CD4-positive, alpha-beta T cell treated with Interleukin-21 for 1 hour (primary cell): ENCODE data around the gene PLOD1.
"Not testable (repeated sequence)": the region's sequence is repeated elsewhere in the genome, so short reads cannot be mapped to it uniquely, and the experiment has no call there.

Experiments
- DNase-seq: peaks from one replicate; pipeline ENCODE4 v3.0.0-alpha.2; 2020

The PLOD1 gene

DNA sequence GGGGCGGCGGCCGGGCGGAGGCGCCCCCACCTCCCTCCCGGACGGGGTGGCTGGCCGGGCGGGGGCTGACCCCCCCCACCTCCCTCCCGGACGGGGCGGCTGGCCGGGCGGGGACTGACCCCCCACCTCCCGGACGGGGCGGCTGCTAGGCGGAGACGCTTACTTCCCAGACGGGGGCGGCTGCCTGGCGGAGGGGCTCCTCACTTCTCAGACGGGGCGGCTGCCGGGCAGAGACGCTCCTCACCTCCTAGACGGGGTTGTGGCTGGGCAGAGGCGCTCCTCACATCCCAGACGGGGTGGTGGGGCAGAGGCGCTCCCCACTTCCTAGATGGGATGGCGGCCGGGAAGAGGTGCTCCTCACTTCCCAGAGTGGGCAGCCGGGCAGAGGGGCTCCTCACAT, 73.8 kb downstream of the PLOD1 start:
- not testable (repeated sequence) for DNase-seq

DNA sequence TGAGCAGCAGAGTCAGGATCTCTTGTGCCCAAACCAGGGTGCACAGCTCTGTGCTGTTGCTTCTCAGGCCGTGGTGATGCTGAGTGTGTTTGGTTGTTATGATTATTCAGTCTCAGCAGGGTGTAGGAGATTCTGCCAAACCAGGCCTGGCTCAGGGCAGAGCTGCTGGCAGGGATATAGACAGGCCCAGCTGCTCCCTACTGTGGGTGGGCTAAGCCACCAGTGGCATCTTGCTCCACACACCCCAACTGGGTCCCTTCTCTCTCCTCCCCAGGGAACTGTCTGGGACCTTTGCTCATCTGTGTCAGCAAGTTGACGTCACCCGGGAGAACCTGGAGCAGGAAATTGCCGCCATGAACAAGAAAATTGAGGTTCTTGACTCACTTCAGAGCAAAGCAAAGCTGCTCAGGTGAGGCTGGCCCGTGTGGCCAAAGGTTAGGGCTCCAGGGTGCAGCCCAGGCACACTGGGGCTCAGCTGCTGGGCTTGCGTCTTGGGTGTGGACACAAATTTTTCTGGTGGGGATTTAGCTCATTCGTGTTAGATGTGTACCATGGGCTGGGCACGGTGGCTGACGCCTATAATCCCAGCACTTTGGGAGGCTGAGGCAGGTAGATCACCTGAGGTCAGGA, 74.9 kb downstream of the PLOD1 start:
- DNase-seq, result no peak

DNA sequence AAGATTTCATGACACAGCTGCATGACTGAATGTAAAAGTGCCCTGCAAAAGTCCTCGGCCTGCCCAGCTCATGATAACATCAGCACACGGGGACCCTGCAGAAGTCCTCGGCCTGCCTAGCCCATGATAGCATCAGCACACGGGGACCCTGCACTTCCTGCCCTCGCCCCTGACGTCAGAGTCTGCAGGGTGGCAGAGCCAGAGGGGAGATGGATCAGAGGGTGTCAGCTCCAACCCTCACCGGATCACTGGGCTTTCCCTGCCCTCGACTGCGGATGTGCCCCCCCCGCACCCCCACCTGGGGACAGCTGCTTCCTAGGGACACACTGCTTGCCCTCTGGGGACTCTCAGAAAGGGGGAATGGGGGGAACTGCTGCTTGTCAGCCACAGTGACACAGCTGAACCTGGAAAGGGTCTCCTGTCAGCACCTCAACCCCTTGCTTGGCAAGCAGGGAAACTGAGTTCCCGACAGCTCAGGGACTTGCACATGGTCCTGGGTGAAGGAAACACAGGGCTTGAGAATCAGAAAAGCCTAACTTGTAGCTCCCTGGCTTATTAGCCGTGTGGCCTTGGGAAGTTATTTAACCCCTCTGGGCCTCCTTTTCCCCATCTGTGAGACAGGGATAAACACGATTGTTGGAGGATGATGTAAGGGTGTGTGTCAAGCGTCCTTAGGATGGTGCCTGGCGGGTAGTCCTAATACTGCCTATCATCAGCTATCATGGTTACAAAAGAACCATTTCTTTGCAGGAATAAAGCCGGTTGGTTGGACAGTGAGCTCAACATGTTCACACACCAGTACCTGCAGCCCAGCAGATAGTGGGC, 76.4 kb downstream of the PLOD1 start:
- no peak for DNase-seq

DNA sequence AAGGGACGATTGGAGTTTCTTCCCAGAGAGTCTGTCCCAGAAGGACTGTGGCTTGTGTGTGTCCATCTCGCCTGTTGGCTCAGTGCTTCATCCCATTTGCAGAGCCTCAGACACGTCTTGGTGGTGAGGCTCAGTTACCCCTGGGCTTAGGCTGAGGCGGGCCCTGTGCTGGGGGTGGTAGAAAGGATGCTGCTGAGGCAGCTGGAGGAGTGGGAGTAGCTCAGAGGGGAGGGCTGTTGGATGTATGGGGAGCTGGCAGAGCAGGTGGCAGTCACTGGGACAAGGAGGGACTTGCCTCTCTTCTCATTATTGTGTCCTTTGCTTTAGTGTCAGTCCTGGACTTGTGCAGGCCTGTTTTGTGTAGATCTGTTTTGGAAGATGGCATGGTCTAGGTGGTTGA, 77.5 kb downstream of the PLOD1 start:
- no peak for DNase-seq

DNA sequence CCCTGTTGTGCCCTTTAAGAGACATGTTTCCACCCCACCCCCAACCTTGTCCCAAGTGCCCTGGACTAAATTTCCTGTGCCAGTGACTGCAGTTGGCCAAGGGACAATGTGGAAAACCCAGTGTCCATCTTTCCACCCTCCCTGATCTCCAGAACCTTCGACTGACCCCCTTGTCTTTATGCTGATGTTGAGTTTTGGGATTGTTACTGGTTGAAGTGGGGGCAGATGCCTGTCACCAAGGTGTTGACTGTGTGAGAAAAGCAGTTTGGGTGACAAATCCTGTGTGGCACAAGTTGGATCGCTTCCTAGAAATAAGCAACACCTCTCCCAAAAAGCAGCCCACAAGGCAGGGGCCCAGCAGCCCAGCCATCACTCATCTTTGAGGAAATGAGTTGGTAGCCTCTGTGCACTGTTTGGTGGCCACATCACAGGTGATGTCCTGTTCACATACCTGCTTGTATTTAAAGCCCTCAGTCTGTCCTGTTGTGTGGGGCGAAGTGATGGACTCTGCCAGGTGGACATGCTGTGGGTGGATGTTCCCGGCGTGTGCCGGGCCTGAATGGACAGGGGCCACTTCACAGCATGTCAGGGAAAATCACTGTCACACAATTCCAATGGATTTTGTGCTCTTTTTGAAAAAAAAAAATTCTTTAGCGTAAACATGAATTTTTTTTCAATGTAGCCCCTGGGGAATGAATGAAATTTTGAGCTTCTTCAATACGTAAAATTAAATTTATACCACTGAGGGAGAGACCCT, 78.2 kb downstream of the PLOD1 start:
- DNase-seq, result no peak

GRCh38 chr1:12014141-12014991, 79.8 kb downstream of the PLOD1 start:
- DNase-seq, result no peak

GRCh38 chr1:12015001-12015491, 80.5 kb downstream of the PLOD1 start:
- no peak for DNase-seq

- DNase-seq, result no peak
Observed at GRCh38 chr1:12015499-12015898, 81.0 kb downstream of the PLOD1 start.

- DNase-seq, result no peak
Observed at GRCh38 chr1:12016182-12016581, 81.7 kb downstream of the PLOD1 start.

GRCh38 chr1:12019858-12020509, 85.5 kb downstream of the PLOD1 start:
- DNase-seq, result no peak

DNA sequence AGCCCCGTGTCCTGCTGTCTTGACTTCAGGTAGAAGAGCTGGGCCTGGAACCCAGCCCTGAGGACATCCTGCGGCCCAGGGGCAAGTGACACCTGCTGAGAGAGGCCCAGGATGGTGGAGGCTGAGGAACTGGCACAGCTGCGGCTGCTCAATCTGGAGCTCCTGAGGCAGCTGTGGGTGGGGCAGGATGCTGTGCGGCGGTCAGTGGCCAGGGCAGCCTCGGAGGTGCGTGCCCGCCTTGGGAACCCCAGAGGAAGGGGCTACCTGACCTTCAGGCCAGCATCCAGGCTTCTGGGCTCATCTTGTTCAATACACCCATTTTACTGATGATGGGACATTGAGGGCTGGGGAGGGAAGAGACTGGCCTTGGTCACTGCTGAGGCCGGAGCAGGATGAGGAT, 87.1 kb downstream of the PLOD1 start:
- DNase-seq, result no peak

DNA sequence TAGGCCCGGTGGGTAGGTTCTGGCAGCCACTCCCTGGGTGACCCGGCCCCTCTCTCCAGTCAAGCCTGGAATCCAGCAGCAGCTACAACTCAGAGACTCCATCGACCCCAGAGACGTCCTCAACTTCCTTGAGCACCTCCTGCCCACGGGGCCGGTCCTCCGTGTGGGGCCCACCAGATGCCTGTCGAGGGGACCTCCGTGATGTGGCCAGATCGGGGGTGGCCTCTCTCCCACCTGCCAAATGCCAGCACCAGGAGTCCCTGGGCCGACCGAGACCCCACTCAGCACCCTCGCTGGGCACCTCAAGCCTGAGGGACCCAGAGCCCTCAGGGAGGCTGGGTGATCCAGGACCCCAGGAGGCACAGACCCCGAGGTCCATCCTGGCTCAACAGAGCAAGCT, 87.5 kb downstream of the PLOD1 start:
- no peak for DNase-seq
